Suprapubic skin (tissue), 4 donors: ENCODE results near the gene CRIP2. TPM values are rescaled to one million over a fixed set of nuclear protein-coding genes. Genes with fewer than 3 reads are reported as not detected.

Experiments used
- DNase-seq, 2 donors: peaks; one replicate each; pipeline ENCODE4 v3.0.0-alpha.2; 2019; ENCODE audit warnings: low spot score in 2 of 2
- H3K27ac ChIP-seq: fragments of 200-600 bp; sonication (generic); one replicate; pipeline ENCODE4 v1.5.1; 2019
- H3K27me3 ChIP-seq: fragments of 200-600 bp; sonication (generic); one replicate; pipeline ENCODE4 v1.5.1; 2019
- H3K36me3 ChIP-seq: fragments of 200-600 bp; sonication (generic); one replicate; pipeline ENCODE4 v1.5.1; 2019
- H3K4me1 ChIP-seq: fragments of 200-600 bp; sonication (generic); one replicate; pipeline ENCODE4 v1.5.1; 2019
- H3K4me3 ChIP-seq: fragments of 200-600 bp; sonication (generic); one replicate; pipeline ENCODE4 v1.5.1; 2019; ENCODE audit warnings: mild to moderate bottlenecking
- H3K9me3 ChIP-seq: fragments of 200-600 bp; sonication (generic); one replicate; pipeline ENCODE4 v1.5.1; 2019
- EP300 ChIP-seq: sonication (generic); formaldehyde crosslinking; IDR thresholded peaks from one replicate; pipeline ENCODE4 v1.6.1; 2017; ENCODE audit warnings: antibody characterized with exemption
- POLR2A ChIP-seq, 2 donors: fragments of 450-650 bp; IDR thresholded peaks; one replicate each; pipeline ENCODE4 v1.6.1; 2017; ENCODE audit warnings: antibody characterized with exemption in 2 of 2, mild to moderate bottlenecking in 2 of 2, moderate library complexity in 2 of 2
- POLR2AphosphoS5 ChIP-seq, 3 donors: sonication (generic); formaldehyde crosslinking; IDR thresholded peaks; one replicate each; pipeline ENCODE4 v1.6.1; 2017; ENCODE audit warnings: antibody characterized with exemption in 3 of 3
- WGBS: methylation state at CpG from one replicate; pipeline ENCODE4 v1.1.5; 2018; 5-methylcytosine and 5-hydroxymethylcytosine counted together
- total RNA-seq, 4 donors: library from RNA; depleted of rRNA; stranded (reverse); fragments of >200 nt; gene quantifications; one replicate each; pipeline ENCODE4 v1.1.0, GENCODE V29; 2016
- TF ChIP-seq, protein P1 (sequence below), 2 donors: fragments of 200-600 bp in 1 of 2; fragments of 450-650 bp in 1 of 2; sonication (generic) in 1 of 2; IDR thresholded peaks; one replicate each; pipeline ENCODE4 v1.5.1; 2016 to 2019; ENCODE audit warnings: antibody characterized with exemption in 2 of 2, mild to moderate bottlenecking in 1 of 2, moderate library complexity in 1 of 2

Gene CRIP2
- total RNA-seq, 4 donors from 2014 or later = 70.7 to 140 (median 104) TPM

- no peaks in the 10 kb centered on the region for H3K9me3 ChIP-seq
- no peaks in the 10 kb centered on the region for H3K27me3 ChIP-seq
- peak overlapping the region; percentile 90 for H3K27ac ChIP-seq
- peaks cover 8% of the 10 kb centered on the region for H3K36me3 ChIP-seq
- H3K4me1 ChIP-seq = peaks cover 75% of the 10 kb centered on the region
- TF ChIP-seq EP300 (no peak), POLR2A (IDR thresholded peaks at IDR 0.05) (peak; percentile 40 to 53), POLR2AphosphoS5 (IDR thresholded peaks at IDR 0.05) (peak in 2 of 3 donors; percentile 26 to 63)
- TF ChIP-seq, protein P1, sequence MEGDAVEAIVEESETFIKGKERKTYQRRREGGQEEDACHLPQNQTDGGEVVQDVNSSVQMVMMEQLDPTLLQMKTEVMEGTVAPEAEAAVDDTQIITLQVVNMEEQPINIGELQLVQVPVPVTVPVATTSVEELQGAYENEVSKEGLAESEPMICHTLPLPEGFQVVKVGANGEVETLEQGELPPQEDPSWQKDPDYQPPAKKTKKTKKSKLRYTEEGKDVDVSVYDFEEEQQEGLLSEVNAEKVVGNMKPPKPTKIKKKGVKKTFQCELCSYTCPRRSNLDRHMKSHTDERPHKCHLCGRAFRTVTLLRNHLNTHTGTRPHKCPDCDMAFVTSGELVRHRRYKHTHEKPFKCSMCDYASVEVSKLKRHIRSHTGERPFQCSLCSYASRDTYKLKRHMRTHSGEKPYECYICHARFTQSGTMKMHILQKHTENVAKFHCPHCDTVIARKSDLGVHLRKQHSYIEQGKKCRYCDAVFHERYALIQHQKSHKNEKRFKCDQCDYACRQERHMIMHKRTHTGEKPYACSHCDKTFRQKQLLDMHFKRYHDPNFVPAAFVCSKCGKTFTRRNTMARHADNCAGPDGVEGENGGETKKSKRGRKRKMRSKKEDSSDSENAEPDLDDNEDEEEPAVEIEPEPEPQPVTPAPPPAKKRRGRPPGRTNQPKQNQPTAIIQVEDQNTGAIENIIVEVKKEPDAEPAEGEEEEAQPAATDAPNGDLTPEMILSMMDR (IDR thresholded peaks at IDR 0.05) = peak; percentile 98 to 99
- DNase-seq = peak; percentile 94 to 96
- 0% methylated on average over 2 of the region's 35 CpGs for WGBS
- peak overlapping the region; percentile 44 for H3K4me3 ChIP-seq
Measured at GRCh38 chr14:105480807-105481801, 6.5 kb downstream of the CRIP2 start.

DNA sequence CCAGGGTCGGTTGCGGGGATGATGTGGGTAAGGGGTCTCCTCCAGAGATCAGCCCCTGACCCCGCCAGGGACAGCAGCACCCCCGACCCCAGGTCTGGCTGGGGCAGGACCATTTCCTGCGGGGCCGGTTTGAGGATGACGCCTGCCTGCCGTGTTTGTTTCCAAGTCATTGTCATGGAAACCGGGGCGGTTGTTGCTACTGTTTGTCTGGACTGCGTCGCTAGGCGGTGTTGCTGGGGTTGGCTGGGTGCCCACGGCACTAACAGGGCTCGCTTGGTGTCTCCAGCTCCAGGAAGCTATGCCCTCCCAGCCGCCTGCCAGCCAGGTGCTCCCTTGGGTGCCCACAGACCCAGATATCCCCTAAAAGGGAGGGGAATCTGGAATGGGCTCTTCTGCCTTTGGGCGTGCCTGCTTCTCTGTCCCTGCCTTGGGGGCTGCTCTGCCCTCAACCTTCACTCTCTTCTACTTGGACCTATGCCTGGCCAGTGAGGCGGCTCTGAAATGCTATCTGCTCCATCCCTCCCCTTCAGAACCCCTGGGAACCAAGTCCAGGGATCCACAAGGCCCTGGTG, 7.4 kb downstream of the CRIP2 start:
- 2% methylated on average over 18 of the region's 18 CpGs for WGBS
- Histone ChIP-seq H3K27ac (peak overlapping the region; percentile 90), H3K4me1 (peaks cover 75% of the 10 kb centered on the region), H3K36me3 (peaks cover 8% of the 10 kb centered on the region), H3K4me3 (peak overlapping the region; percentile 44), H3K9me3 (no peaks in the 10 kb centered on the region), H3K27me3 (no peaks in the 10 kb centered on the region)
- peak; percentile 99 for DNase-seq
- TF ChIP-seq EP300 = no peak
- TF ChIP-seq, protein P1 (IDR thresholded peaks at IDR 0.05) = no peak
- TF ChIP-seq POLR2AphosphoS5 (IDR thresholded peaks at IDR 0.05) = peak in 2 of 3 donors; percentile 4 to 91
- peak in 1 of 2 donors; percentile 58 for TF ChIP-seq POLR2A (IDR thresholded peaks at IDR 0.05)

DNA sequence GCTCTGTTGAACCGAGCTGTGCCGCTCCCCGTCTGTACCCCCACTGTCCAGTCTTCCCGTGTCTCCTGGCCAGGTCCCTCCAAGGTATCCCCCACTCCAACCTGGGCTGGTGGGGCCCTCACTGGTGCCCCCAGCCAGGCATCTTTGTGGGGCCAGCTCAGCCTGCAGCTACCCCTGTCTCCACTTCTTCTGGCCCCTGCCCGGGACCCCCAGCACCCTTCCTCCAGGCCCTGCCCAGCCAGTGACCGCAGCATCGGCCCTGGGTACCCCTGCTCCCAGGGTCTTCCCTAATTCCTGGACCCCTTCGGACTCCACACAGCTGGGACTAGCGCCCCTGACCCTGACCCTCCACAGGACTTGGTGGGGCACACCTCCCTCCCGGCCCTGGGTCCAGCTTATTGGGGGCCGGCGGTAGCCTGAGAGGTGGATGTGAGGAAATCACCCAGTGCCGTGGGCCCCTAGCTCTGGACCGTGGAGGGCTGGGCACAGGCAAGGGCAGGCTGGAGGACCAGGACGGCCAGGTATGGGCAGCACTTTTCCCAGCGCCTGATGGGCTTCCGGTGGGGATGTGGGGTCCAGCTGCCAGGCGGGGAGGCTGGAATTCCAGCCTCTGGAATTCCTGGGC, 8.0 kb downstream of the CRIP2 start:
- no peak for TF ChIP-seq POLR2A (IDR thresholded peaks at IDR 0.05)
- TF ChIP-seq, protein P1 (IDR thresholded peaks at IDR 0.05) = no peak
- TF ChIP-seq EP300 = no peak
- TF ChIP-seq POLR2AphosphoS5 (IDR thresholded peaks at IDR 0.05) = no peak
- Histone ChIP-seq H3K27me3 (no peaks in the 10 kb centered on the region), H3K9me3 (no peaks in the 10 kb centered on the region), H3K4me3 (peak overlapping the region; percentile 44), H3K4me1 (peaks cover 77% of the 10 kb centered on the region), H3K36me3 (peaks cover 8% of the 10 kb centered on the region), H3K27ac (peak overlapping the region; percentile 90)
- no peak for DNase-seq
- 60% methylated on average over 11 of the region's 18 CpGs for WGBS

DNA sequence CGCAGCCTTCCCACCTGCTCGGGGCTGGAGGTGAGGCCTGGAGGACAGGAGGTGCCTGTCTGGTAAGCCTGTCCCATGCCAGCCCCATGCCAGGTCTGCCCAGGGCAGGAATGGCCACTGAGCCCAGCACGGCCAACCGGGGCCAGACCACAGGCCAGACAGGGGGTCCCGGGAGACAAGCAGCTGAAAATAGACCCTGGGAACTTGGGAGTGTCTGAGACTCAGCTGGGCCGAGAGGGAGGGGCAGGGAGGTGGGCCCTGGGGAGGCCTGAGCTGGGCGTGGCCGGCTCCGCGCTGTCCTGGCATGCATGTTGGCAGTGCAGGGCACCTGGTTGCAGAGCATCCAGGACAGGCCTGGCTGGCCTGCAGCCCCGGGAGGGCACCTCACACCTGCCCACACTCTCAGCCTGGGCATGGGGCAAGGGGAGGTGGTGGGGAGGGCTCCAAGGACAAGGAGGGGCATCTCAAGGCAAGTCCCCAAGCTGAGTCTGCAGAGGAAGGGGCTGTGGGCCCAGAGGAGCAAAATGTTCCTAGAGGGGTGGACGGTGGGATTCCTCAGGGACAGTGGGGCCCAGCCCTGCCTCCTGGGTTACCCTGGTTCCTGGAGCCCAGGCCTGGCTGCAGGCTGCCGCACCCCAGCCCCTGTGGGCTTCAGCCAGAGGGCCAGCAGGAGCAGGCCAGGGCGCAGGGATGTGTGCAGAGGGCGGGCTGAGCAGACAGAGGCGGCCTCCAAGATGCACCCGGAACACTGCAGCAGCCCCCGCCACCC, 8.9 kb downstream of the CRIP2 start:
- TF ChIP-seq EP300 (no peak), POLR2AphosphoS5 (IDR thresholded peaks at IDR 0.05) (no peak), POLR2A (IDR thresholded peaks at IDR 0.05) (no peak)
- TF ChIP-seq, protein P1 (IDR thresholded peaks at IDR 0.05) = no peak
- Histone ChIP-seq H3K4me3 (no peak overlapping the region), H3K4me1 (peaks cover 86% of the 10 kb centered on the region), H3K36me3 (peaks cover 8% of the 10 kb centered on the region), H3K27ac (peak overlapping the region; percentile 90), H3K27me3 (no peaks in the 10 kb centered on the region), H3K9me3 (no peaks in the 10 kb centered on the region)
- WGBS = 30% methylated on average over 11 of the region's 18 CpGs
- DNase-seq = no peak
